ENCODE results near the gene NPL.

Gene NPL

GRCh38 chr1:182766050-182766449 is 23.5 kb upstream of the NPL start:
- Histone ChIP-seq H3K36me3 (ENCODE audit: insufficient read depth, low read length) (no peaks in the 10 kb centered on the region), H3K4me1 (ENCODE audit: insufficient read depth, low read length) (no peaks in the 10 kb centered on the region; the same call in 1 of the 2 replicates), H3K9me3 (ENCODE audit: control insufficient read depth, insufficient read depth, low read length) (peaks cover 10% of the 10 kb centered on the region), H3K9ac (ENCODE audit: low read depth, low read length) (no peak overlapping the region)

DNA sequence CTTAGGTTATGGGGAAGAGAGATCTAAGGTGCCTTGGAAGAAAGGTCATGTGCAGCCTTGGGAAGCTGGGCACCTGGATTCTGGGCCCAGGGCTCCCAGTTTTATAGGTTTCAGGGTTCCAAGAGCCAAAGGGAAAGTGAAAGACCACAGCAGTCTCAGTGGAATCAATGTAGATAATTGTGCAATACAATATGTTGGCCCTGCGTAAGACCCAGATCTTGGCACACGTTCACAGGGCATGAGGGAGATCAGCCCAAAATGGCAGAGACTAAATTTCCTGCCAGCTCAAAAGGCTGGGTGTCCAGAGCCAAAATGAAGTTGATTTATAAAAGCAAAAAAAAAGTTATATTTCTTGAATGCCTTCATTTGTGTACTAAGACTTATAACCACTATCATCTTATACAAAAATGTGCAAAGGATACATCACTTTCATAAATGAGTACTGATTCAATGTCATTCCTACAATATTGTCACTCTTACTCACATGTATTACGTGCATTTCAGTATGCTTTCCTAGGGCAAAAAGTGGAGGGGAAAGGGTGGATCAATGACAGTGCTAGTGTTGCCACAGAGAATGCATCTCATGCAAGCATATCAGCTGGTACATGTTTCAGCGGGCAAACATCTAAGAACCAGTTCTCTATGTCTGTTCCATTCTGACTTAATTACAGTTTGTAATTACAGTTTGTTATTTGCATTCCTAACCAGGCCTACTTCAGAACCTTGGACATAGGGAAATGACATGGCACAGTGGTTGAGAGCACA is 22.5 kb upstream of the NPL start:
- Histone ChIP-seq H3K9ac (ENCODE audit: low read depth, low read length) (no peak overlapping the region), H3K36me3 (ENCODE audit: insufficient read depth, low read length) (no peaks in the 10 kb centered on the region), H3K9me3 (ENCODE audit: control insufficient read depth, insufficient read depth, low read length) (no peaks in the 10 kb centered on the region), H3K4me1 (ENCODE audit: insufficient read depth, low read length) (no peaks in the 10 kb centered on the region; the same call in 1 of the 2 replicates)

- H3K9me3 ChIP-seq (ENCODE audit: control insufficient read depth, insufficient read depth, low read length): no peaks in the 10 kb centered on the region
- no peaks in the 10 kb centered on the region for H3K36me3 ChIP-seq (ENCODE audit: insufficient read depth, low read length)
- no peaks in the 10 kb centered on the region; the same call in 1 of the 2 replicates for H3K4me1 ChIP-seq (ENCODE audit: insufficient read depth, low read length)
- no peak overlapping the region for H3K9ac ChIP-seq (ENCODE audit: low read depth, low read length)
These were observed 20.6 kb upstream of the NPL start for GRCh38 chr1:182768963-182769362.

GRCh38 chr1:182770232-182770631 is 19.3 kb upstream of the NPL start:
- Histone ChIP-seq H3K4me1 (ENCODE audit: insufficient read depth, low read length) (no peaks in the 10 kb centered on the region; the same call in 1 of the 2 replicates), H3K9ac (ENCODE audit: low read depth, low read length) (no peak overlapping the region), H3K9me3 (ENCODE audit: control insufficient read depth, insufficient read depth, low read length) (no peaks in the 10 kb centered on the region), H3K36me3 (ENCODE audit: insufficient read depth, low read length) (no peaks in the 10 kb centered on the region)

DNA sequence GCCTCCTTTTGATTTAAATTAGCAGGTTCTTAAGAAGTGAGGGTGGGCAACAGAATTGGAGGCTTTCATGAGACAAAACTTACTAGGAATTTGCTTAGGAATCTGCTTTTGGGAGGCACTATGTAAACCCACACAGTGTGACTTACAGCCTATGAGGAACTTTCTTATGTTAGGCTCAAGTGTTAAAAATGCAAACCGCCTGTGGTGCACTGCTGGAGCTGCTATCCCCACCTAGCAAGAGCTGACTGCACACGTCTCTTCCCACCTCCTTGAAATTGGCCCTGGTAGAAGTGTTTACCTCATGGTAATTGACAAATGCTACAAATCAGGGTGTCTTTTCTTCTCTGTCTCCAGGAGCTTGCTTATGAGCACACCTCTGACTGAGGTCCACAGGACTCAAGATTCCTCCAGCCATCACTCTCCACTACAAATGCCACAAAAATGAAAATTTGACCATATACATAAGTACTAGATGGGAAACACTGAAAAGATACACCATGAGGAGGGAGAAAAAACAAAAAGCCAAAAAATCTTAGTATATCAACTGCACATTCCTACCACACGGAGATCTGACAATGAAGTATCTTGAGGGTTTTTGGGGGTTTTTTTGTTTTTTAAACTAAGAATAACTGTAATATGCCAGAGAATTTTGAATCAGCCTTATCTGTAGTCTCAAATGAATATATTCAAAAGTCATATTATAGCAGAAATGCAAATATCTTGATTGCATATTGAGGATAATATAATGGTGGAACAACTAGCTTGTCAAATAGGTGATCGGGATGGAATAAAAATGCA is 18.2 kb upstream of the NPL start:
- H3K9ac ChIP-seq (ENCODE audit: low read depth, low read length): no peak overlapping the region
- no peaks in the 10 kb centered on the region for H3K4me1 ChIP-seq (ENCODE audit: insufficient read depth, low read length)
- no peaks in the 10 kb centered on the region for H3K9me3 ChIP-seq (ENCODE audit: control insufficient read depth, insufficient read depth, low read length)
- no peaks in the 10 kb centered on the region for H3K36me3 ChIP-seq (ENCODE audit: insufficient read depth, low read length)

- H3K4me1 ChIP-seq (ENCODE audit: insufficient read depth, low read length): peaks cover 8% of the 10 kb centered on the region
- no peaks in the 10 kb centered on the region for H3K9me3 ChIP-seq (ENCODE audit: control insufficient read depth, insufficient read depth, low read length)
- no peak overlapping the region for H3K9ac ChIP-seq (ENCODE audit: low read depth, low read length)
- H3K36me3 ChIP-seq (ENCODE audit: insufficient read depth, low read length): no peaks in the 10 kb centered on the region
These were observed 12.2 kb upstream of the NPL start for GRCh38 chr1:182777386-182777785.

DNA sequence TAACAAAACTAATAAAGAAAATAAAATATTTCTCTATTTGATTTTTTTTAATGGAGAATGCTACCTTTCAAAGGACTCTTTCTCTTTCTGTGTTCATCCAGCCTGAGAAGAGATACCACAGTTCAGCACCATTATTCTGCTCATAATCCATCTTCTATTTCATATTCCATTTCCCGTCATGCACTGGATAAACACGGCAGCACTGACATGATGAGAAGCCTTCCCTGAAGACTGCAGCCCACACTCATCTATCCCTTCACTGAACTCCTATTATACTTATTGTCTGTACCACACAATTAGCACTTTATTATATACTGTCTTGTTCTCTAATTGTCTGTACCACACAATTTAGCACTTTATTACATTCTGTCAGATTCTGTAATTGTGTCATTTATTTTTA is 10.7 kb upstream of the NPL start:
- Histone ChIP-seq H3K36me3 (ENCODE audit: insufficient read depth, low read length) (no peaks in the 10 kb centered on the region), H3K9me3 (ENCODE audit: control insufficient read depth, insufficient read depth, low read length) (no peaks in the 10 kb centered on the region), H3K9ac (ENCODE audit: low read depth, low read length) (no peak overlapping the region), H3K4me1 (ENCODE audit: insufficient read depth, low read length) (peaks cover 12% of the 10 kb centered on the region)

DNA sequence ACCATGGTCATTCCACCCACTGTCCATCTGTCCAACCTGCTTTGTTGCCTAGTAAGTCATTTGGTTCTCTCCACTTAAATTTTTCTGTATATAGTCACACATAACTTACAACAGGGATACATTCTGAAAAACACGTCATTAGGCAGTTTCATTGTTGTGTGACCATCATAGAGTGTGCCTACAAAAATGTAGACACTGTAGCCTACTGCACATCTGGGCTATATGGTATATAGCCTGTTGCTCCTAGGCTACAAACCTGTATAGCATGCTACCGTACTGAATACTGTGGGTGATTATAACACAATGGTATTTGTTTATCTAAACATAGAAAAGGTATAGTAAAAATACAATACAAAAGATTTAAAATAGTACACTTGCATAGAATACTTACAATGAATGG is 10.0 kb upstream of the NPL start:
- H3K9ac ChIP-seq (ENCODE audit: low read depth, low read length): no peak overlapping the region
- H3K36me3 ChIP-seq (ENCODE audit: insufficient read depth, low read length): no peaks in the 10 kb centered on the region
- H3K9me3 ChIP-seq (ENCODE audit: control insufficient read depth, insufficient read depth, low read length): no peaks in the 10 kb centered on the region
- H3K4me1 ChIP-seq (ENCODE audit: insufficient read depth, low read length): peaks cover 12% of the 10 kb centered on the region

- H3K9me3 ChIP-seq (ENCODE audit: control insufficient read depth, insufficient read depth, low read length): no peaks in the 10 kb centered on the region
- H3K9ac ChIP-seq (ENCODE audit: low read depth, low read length): no peak overlapping the region
- H3K4me1 ChIP-seq (ENCODE audit: insufficient read depth, low read length): peaks cover 17% of the 10 kb centered on the region
- no peaks in the 10 kb centered on the region for H3K36me3 ChIP-seq (ENCODE audit: insufficient read depth, low read length)
These were observed 7.6 kb upstream of the NPL start for GRCh38 chr1:182781841-182782586.

DNA sequence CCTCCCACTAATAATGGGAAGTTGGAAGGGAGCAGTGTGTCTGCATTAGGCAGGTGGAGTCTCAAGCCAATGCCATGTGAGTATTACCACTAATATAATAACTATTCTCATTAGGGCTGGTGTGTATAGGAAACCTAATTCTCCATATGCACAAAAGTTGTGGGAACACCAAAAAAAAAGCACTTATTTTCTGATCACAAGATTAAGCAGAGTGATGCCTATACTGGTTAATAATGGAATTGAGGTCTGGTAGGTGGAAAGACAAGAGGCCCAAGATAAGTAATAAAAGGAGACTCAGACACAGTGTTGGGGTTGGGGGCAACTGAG is 7.0 kb upstream of the NPL start:
- H3K36me3 ChIP-seq (ENCODE audit: insufficient read depth, low read length): no peaks in the 10 kb centered on the region
- H3K4me1 ChIP-seq (ENCODE audit: insufficient read depth, low read length): peaks cover 17% of the 10 kb centered on the region
- H3K9ac ChIP-seq (ENCODE audit: low read depth, low read length): no peak overlapping the region
- no peaks in the 10 kb centered on the region for H3K9me3 ChIP-seq (ENCODE audit: control insufficient read depth, insufficient read depth, low read length)

- Histone ChIP-seq H3K4me1 (ENCODE audit: insufficient read depth, low read length) (peaks cover 17% of the 10 kb centered on the region), H3K36me3 (ENCODE audit: insufficient read depth, low read length) (no peaks in the 10 kb centered on the region), H3K9me3 (ENCODE audit: control insufficient read depth, insufficient read depth, low read length) (no peaks in the 10 kb centered on the region), H3K9ac (ENCODE audit: low read depth, low read length) (no peak overlapping the region)
These were observed 6.5 kb upstream of the NPL start for GRCh38 chr1:182783068-182783467.

- no peak overlapping the region for H3K9ac ChIP-seq (ENCODE audit: low read depth, low read length)
These were observed 4.9 kb upstream of the NPL start for GRCh38 chr1:182784556-182785171.

DNA sequence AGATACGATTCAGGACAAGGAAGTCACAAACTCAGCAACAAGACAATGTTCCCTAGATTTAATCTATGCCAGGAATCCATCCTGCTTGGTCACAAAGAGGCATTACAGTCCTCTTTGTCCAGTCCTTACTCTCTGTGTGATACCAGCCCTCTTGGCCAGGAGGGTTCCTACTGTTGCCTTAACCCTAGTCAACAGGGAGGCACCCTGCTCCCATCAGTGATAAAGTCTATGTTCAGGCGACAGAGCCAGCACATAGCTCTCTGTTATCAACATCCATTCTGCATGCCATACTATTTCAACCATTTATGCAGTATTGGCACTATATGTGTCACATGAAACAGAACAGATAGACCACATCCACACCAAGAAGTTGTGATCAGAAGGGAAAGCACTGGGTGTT is 4.4 kb upstream of the NPL start:
- peaks cover 17% of the 10 kb centered on the region for H3K4me1 ChIP-seq (ENCODE audit: insufficient read depth, low read length)
- H3K9ac ChIP-seq (ENCODE audit: low read depth, low read length): no peak overlapping the region
- no peaks in the 10 kb centered on the region for H3K36me3 ChIP-seq (ENCODE audit: insufficient read depth, low read length)
- H3K9me3 ChIP-seq (ENCODE audit: control insufficient read depth, insufficient read depth, low read length): no peaks in the 10 kb centered on the region

More at GRCh38 chr1:182784556-182785171, 4.9 kb upstream of the NPL start:
- no peaks in the 10 kb centered on the region for H3K36me3 ChIP-seq (ENCODE audit: insufficient read depth, low read length)
- peaks cover 17% of the 10 kb centered on the region for H3K4me1 ChIP-seq (ENCODE audit: insufficient read depth, low read length)
- H3K9me3 ChIP-seq (ENCODE audit: control insufficient read depth, insufficient read depth, low read length): no peaks in the 10 kb centered on the region

GRCh38 chr1:182786223-182786994 is 3.2 kb upstream of the NPL start:
- H3K36me3 ChIP-seq (ENCODE audit: insufficient read depth, low read length): no peaks in the 10 kb centered on the region
- H3K9ac ChIP-seq (ENCODE audit: low read depth, low read length): no peak overlapping the region
- no peaks in the 10 kb centered on the region for H3K9me3 ChIP-seq (ENCODE audit: control insufficient read depth, insufficient read depth, low read length)
- H3K4me1 ChIP-seq (ENCODE audit: insufficient read depth, low read length): peaks cover 17% of the 10 kb centered on the region

All from ES-I3 (cell line).